ENCODE data around the gene YAE1. TPM values are rescaled to one million over a fixed set of nuclear protein-coding genes. Genes with fewer than 3 reads are reported as not detected.

YAE1 gene
- total RNA-seq, 6 experiments from 2014 or later, result 5.4 to 11.2 (median 7.4) TPM

GRCh38 chr7:39609113-39609934 lies 43.1 kb downstream of the YAE1 start:
- no peaks in the 10 kb centered on the region for H3K9me3 ChIP-seq
- 10% methylated on average over 12 of the region's 36 CpGs for WGBS (ENCODE audit: insufficient coverage, low coverage, low lambda C conversion rate, missing lambda C conversion rate)
- TF ChIP-seq CTCF (IDR thresholded peaks at IDR 0.05) (no peak), POLR2A (IDR thresholded peaks at IDR 0.05) (no peak)
- H3K36me3 ChIP-seq, result no peaks in the 10 kb centered on the region
- H3K4me1 ChIP-seq, result no peaks in the 10 kb centered on the region
- H3K27me3 ChIP-seq, result no peaks in the 10 kb centered on the region
- intact Hi-C loops (cut with DNase I), result no loop called here
- peak overlapping the region; percentile 30 to 36 (median 30) for H3K27ac ChIP-seq
- DNase-seq (peak in 1 of 3 donors; percentile 35), ATAC-seq (peak; percentile 38 to 74 (median 64))
- peak overlapping the region in 1 of 3 donors; percentile 22 for H3K4me3 ChIP-seq

GRCh38 chr7:39609935-39610263 lies 43.7 kb downstream of the YAE1 start:
- intact Hi-C loops (cut with DNase I), result no loop called here
- no peak for TF ChIP-seq CTCF (IDR thresholded peaks at IDR 0.05)
- TF ChIP-seq POLR2A (IDR thresholded peaks at IDR 0.05), result no peak
- Histone ChIP-seq H3K4me3 (no peak overlapping the region), H3K9me3 (no peaks in the 10 kb centered on the region), H3K4me1 (no peaks in the 10 kb centered on the region), H3K27me3 (no peaks in the 10 kb centered on the region), H3K36me3 (no peaks in the 10 kb centered on the region), H3K27ac (peak overlapping the region; percentile 30 to 36 (median 30))
- ATAC-seq, result no peak
- no peak for DNase-seq
- 75% methylated on average over 5 of the region's 5 CpGs for WGBS (ENCODE audit: insufficient coverage, low coverage, low lambda C conversion rate, missing lambda C conversion rate)

GRCh38 chr7:39613577-39613976 lies 47.4 kb downstream of the YAE1 start:
- Histone ChIP-seq H3K9me3 (no peaks in the 10 kb centered on the region), H3K27ac (no peak overlapping the region), H3K27me3 (no peaks in the 10 kb centered on the region), H3K36me3 (no peaks in the 10 kb centered on the region), H3K4me3 (no peak overlapping the region), H3K4me1 (no peaks in the 10 kb centered on the region)
- no peak for TF ChIP-seq POLR2A (IDR thresholded peaks at IDR 0.05)
- no peak for TF ChIP-seq CTCF (IDR thresholded peaks at IDR 0.05)
- WGBS (ENCODE audit: insufficient coverage, low coverage, low lambda C conversion rate, missing lambda C conversion rate), result 73% methylated on average over 4 of the region's 4 CpGs
- ATAC-seq (no peak), DNase-seq (no peak)
- intact Hi-C loops (cut with DNase I), result no loop called here

GRCh38 chr7:39614299-39614698 lies 48.1 kb downstream of the YAE1 start:
- Histone ChIP-seq H3K36me3 (no peaks in the 10 kb centered on the region), H3K27ac (no peak overlapping the region), H3K4me3 (no peak overlapping the region), H3K27me3 (no peaks in the 10 kb centered on the region), H3K9me3 (no peaks in the 10 kb centered on the region), H3K4me1 (no peaks in the 10 kb centered on the region)
- intact Hi-C loops (cut with DNase I), result no loop called here
- WGBS (ENCODE audit: insufficient coverage, low coverage, low lambda C conversion rate, missing lambda C conversion rate), result 57% methylated on average over 1 of the region's 2 CpGs
- ATAC-seq (no peak), DNase-seq (no peak)
- TF ChIP-seq CTCF (IDR thresholded peaks at IDR 0.05) (no peak), POLR2A (IDR thresholded peaks at IDR 0.05) (no peak)

Data from right lobe of liver (tissue), 6 donors.